ENCODE data around the gene MALT1.
"Not testable (repeated sequence)": the region's sequence is repeated elsewhere in the genome, so short reads cannot be mapped to it uniquely, and the experiment has no call there.

Gene MALT1

GRCh38 chr18:58671111-58671631, at the start of gene MALT1:
Gene MALT1 (plus strand): TSS chr18:58671465. CDS start chr18:58671644, 179 bp downstream.
- peak; percentile 94 to 98 for DNase-seq (ENCODE audit: low read depth in 2 of 2)

GRCh38 chr18:58624011-58624410, 47.3 kb upstream of the MALT1 start:
- DNase-seq (ENCODE audit: low read depth in 2 of 2): no peak

GRCh38 chr18:58625839-58626238, 45.4 kb upstream of the MALT1 start:
- DNase-seq (ENCODE audit: low read depth in 2 of 2): no peak

- DNase-seq (ENCODE audit: low read depth in 2 of 2): no peak
Measured at GRCh38 chr18:58630071-58630470, 41.2 kb upstream of the MALT1 start.

GRCh38 chr18:58631301-58631700, 40.0 kb upstream of the MALT1 start:
- no peak for DNase-seq (ENCODE audit: low read depth in 2 of 2)

GRCh38 chr18:58632552-58632951, 38.7 kb upstream of the MALT1 start:
- no peak for DNase-seq (ENCODE audit: low read depth in 2 of 2)

GRCh38 chr18:58633874-58634273, 37.4 kb upstream of the MALT1 start:
- DNase-seq (ENCODE audit: low read depth in 2 of 2): no peak

- no peak for DNase-seq (ENCODE audit: low read depth in 2 of 2)
Measured at GRCh38 chr18:58635891-58636290, 35.4 kb upstream of the MALT1 start.

GRCh38 chr18:58637197-58637596, 34.1 kb upstream of the MALT1 start:
- DNase-seq (ENCODE audit: low read depth in 2 of 2): no peak

GRCh38 chr18:58637946-58638345, 33.3 kb upstream of the MALT1 start:
- no peak for DNase-seq (ENCODE audit: low read depth in 2 of 2)

GRCh38 chr18:58638441-58638840, 32.8 kb upstream of the MALT1 start:
- no peak for DNase-seq (ENCODE audit: low read depth in 2 of 2)

- DNase-seq (ENCODE audit: low read depth in 2 of 2): no peak
Measured at GRCh38 chr18:58639237-58639636, 32.0 kb upstream of the MALT1 start.

GRCh38 chr18:58639751-58640427, 31.4 kb upstream of the MALT1 start:
- no peak for DNase-seq (ENCODE audit: low read depth in 2 of 2)

- no peak for DNase-seq (ENCODE audit: low read depth in 2 of 2)
Measured at GRCh38 chr18:58640428-58640805, 30.8 kb upstream of the MALT1 start.

GRCh38 chr18:58640891-58641610, 30.2 kb upstream of the MALT1 start:
- DNase-seq (ENCODE audit: low read depth in 2 of 2): no peak

GRCh38 chr18:58643557-58643956, 27.7 kb upstream of the MALT1 start:
- not testable (repeated sequence) for DNase-seq (ENCODE audit: low read depth in 2 of 2)

- no peak for DNase-seq (ENCODE audit: low read depth in 2 of 2)
Measured at GRCh38 chr18:58645398-58645797, 25.9 kb upstream of the MALT1 start.

- no peak for DNase-seq (ENCODE audit: low read depth in 2 of 2)
Measured at GRCh38 chr18:58646334-58646862, 24.9 kb upstream of the MALT1 start.

- no peak for DNase-seq (ENCODE audit: low read depth in 2 of 2)
Measured at GRCh38 chr18:58649966-58650816, 21.1 kb upstream of the MALT1 start.

GRCh38 chr18:58650830-58651229, 20.4 kb upstream of the MALT1 start:
- DNase-seq (ENCODE audit: low read depth in 2 of 2): not testable (repeated sequence)

- DNase-seq (ENCODE audit: low read depth in 2 of 2): not testable (repeated sequence)
Measured at GRCh38 chr18:58653144-58653722, 18.0 kb upstream of the MALT1 start.

Data from stimulated activated CD4-positive, alpha-beta T cell treated with anti-CD3 and anti-CD28 coated beads, Interleukin-1b, Interleukin-23, amount 100 ng/mL, for 4 hours (primary cell).